MM.1S (cell line): ENCODE data around the gene ZFP91.

Experiments used
- CTCF ChIP-seq: fragments of 300-600 bp; sonication (generic); IDR thresholded peaks from 2 replicates; pipeline ENCODE4 v1.5.1; 2016; ENCODE audit warnings: antibody characterized with exemption, low read length, mixed read lengths
- EZH2 ChIP-seq: fragments of 300-600 bp; sonication (generic); optimal IDR thresholded peaks from 2 replicates; pipeline ENCODE3; 2017; ENCODE audit warnings: low read depth, mild to moderate bottlenecking, antibody characterized with exemption, low read length, mixed read lengths
- EZH2phosphoT487 ChIP-seq: fragments of 300-600 bp; sonication (generic); IDR thresholded peaks from 2 replicates; pipeline ENCODE4 v1.6.1; 2018; ENCODE audit warnings: antibody characterized with exemption, low read length

GRCh38 chr11:58615559-58615958 lies 36.7 kb downstream of the ZFP91 start:
- TF ChIP-seq CTCF (no peak), EZH2 (no peak), EZH2phosphoT487 (no peak)
